CD1c-positive myeloid dendritic cell (primary cell): ENCODE results near the gene UBN1.
"Not testable (repeated sequence)": the region's sequence is repeated elsewhere in the genome, so short reads cannot be mapped to it uniquely, and the experiment has no call there.

ENCODE experiments used
- DNase-seq: peaks from one replicate; pipeline ENCODE4 v3.0.0-alpha.2; 2016; ENCODE audit errors: extremely low spot score

The UBN1 gene

GRCh38 chr16:4928227-4928626 lies 80.9 kb downstream of the UBN1 start:
- DNase-seq = no peak

- not testable (repeated sequence) for DNase-seq
Observed at GRCh38 chr16:4929619-4930018, 82.3 kb downstream of the UBN1 start.

- no peak for DNase-seq
Observed at GRCh38 chr16:4931381-4931780, 84.1 kb downstream of the UBN1 start.
